Activated CD4-positive, alpha-beta T cell treated with anti-CD3 and anti-CD28 coated beads, Interleukin-2, amount 50 U/mL, for 4 hours (primary cell): ENCODE measurements around the gene IGF2.

Source experiments
- DNase-seq, 2 experiments: peaks; one replicate each; pipeline ENCODE4 v3.0.0-alpha.2; 2020

The IGF2 gene

GRCh38 chr11:2090172-2091111 is 48.7 kb downstream of the IGF2 start:
- DNase-seq: no peak

DNA sequence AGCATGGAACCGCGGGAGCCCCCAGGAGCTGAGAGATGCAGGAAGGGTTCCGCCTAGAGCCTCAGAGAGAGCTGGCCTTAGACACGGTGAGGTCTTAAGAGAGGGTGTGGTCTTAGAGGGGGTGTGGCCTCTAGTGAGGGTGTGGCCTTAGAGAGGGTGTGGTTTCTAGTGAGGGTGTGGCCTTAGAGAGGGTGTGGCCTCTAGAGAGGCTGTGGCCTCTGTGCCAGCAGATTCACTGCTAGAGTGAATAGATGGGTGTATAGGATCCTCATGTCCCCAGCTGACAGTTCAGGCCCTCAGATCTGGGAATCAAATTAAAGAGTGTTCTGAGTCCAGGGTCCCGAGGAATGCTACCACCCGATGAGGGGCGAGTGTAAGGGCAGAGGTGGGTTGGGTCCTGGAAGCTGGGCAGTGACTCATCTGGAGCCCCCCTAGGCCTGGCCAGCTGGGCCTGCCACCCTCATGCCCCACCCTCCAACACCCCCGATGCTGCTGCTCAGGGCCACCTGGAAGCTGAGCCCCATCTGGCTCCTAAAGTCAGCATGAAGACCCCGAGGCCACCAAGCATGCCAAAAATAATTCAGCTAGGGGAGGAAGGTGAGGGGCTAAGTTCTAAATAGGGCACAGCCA is 49.5 kb downstream of the IGF2 start:
- no peak for DNase-seq

DNA sequence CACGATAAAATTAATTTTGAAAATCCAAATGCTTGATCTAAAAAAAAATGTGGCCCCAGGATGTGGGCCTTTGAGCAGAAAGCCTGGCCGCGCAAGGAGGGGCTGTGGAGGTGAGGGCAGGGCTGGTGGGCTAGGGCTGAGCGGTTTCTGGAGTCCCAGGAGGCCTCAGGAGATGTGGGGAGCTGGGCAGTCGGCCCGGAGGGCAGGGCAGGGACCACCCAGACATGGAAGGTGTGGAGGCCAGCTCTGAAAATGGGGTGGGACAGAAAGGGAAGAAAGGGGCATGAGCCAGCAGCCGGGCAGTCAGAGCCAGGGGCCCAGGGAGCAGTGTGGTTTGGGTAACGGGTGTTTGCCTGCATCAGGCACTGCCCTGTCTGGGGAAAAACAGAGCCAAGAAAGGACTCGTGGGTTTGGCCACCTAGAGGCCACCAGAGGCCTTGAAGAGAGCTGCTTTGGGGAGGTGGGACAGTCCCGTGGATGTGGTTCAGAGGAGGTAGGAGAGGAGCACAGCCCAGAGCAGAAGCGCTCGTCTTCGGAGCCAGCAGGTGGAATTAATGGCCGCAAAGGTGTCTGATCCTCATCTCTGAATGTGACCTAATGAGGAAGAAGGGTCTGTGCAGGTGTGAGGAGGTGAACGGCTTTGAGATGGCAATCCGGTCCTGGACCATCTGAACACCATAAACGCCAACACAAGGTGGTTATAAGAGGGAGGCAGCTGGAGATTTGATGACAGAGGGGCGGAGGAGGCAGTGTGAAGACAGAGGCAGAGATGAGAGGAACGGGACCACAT is 50.2 kb downstream of the IGF2 start:
- DNase-seq: no peak

DNA sequence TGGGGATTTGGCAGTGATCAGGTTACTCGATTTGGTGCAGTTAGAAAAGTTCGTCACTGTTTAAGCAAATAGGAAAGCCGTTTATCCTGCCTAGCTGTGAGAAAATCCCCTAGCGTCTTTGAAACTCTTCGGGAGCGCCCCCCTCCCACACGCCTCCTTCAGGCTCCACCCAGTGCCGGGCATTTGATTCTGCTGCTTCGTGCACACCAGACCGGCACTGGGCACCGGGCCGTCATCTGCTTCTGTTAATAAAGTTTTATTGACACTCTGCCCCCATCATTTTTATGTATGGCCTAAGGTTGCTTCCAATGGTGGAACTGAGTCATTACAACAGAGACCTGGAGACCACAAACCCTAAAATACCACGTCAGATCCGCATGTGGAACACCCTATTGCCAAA is 50.9 kb downstream of the IGF2 start:
- DNase-seq: no peak

- no peak for DNase-seq
These were observed 52.7 kb downstream of the IGF2 start for GRCh38 chr11:2086239-2087040.

- no peak for DNase-seq
These were observed 53.7 kb downstream of the IGF2 start for GRCh38 chr11:2085251-2086066.

DNA sequence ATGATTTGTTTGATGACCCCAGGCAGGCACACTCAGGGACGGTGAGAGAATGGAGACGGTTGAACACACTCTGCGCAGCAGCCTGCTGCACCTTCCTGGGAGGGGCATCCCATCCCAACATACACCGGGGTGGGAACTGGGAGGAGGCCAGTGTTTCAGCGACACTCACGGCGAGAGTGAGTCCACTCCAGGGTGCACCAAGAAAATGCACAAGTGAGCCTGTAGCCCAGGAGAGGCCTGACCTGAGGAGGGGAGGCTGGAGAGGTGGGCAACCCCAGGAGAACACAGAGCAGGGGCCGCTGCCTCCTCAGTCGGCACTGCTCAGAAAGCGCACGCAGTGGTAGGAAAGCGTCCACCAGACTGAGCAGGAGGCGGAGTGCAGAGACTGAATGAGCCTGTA is 54.5 kb downstream of the IGF2 start:
- DNase-seq: no peak
